Measurements from ENCODE around the gene INTS7. TPM values are rescaled to one million over a fixed set of nuclear protein-coding genes. Genes with fewer than 3 reads are reported as not detected.

INTS7 gene
- total RNA-seq, 1 experiment from 2014 or later, result 45.0 TPM

DNA sequence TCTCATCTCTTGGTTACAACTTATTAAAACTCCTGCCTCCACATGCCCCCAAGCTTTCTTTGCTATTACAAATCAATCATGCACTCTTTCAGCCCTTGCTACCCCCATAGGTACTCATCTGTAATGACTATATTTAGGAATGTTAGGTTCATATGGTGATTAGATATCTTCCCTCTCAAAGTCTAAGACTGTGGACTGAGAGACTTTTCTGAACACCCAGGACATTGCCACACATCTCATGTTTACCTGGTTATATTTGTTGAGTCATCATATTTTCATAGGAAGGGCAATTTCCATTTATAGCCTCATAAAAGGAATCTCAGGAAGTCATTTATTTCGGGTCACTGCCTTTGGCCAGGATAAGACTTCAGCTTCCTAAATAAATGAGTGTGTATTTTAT, 123.3 kb downstream of the INTS7 start:
- Histone ChIP-seq H3K4me1 (ENCODE audit: insufficient read depth, low read length, poor library complexity, severe bottlenecking) (no peaks in the 10 kb centered on the region), H3K27me3 (replicated peaks; ENCODE audit: insufficient read depth, low read depth, low read length, poor library complexity) (no peaks in the 10 kb centered on the region), H3K9me3 (ENCODE audit: low read depth, low read length, poor library complexity, severe bottlenecking) (no peaks in the 10 kb centered on the region), H3K4me3 (ENCODE audit: low read depth, low read length, poor library complexity, severe bottlenecking) (no peak overlapping the region), H3K36me3 (ENCODE audit: insufficient read depth, low read length, poor library complexity, severe bottlenecking) (no peaks in the 10 kb centered on the region), H3K27ac (ENCODE audit: low read depth, low read length, poor library complexity, severe bottlenecking) (no peak overlapping the region)
- DNase-seq (ENCODE audit: low spot score), result no peak
- BruUV-seq (replicated peaks), result no TSS peak
- ChIA-PET CTCF (no interaction called here), POLR2A (ENCODE audit: low non-redundant PET) (no interaction called here)
- intact Hi-C loops (cut with micrococcal nuclease; ENCODE audit: unreplicated experiment), result no loop called here
- no peak for TF ChIP-seq CTCF (conservative IDR thresholded peaks at IDR 0.05; ENCODE audit: low read depth, low read length)
- TF ChIP-seq EZH2 (IDR thresholded peaks at IDR 0.05; ENCODE audit: borderline replicate concordance, low read depth, low read length, poor library complexity, severe bottlenecking), result no peak

GRCh38 chr1:211910913-211911485, 124.4 kb downstream of the INTS7 start:
- intact Hi-C loops (cut with micrococcal nuclease; ENCODE audit: unreplicated experiment), result no loop called here
- no peak for TF ChIP-seq CTCF (conservative IDR thresholded peaks at IDR 0.05; ENCODE audit: low read depth, low read length)
- no peak for TF ChIP-seq EZH2 (IDR thresholded peaks at IDR 0.05; ENCODE audit: borderline replicate concordance, low read depth, low read length, poor library complexity, severe bottlenecking)
- Histone ChIP-seq H3K27ac (ENCODE audit: low read depth, low read length, poor library complexity, severe bottlenecking) (no peak overlapping the region), H3K4me1 (ENCODE audit: insufficient read depth, low read length, poor library complexity, severe bottlenecking) (no peaks in the 10 kb centered on the region), H3K4me3 (ENCODE audit: low read depth, low read length, poor library complexity, severe bottlenecking) (no peak overlapping the region), H3K36me3 (ENCODE audit: insufficient read depth, low read length, poor library complexity, severe bottlenecking) (no peaks in the 10 kb centered on the region), H3K9me3 (ENCODE audit: low read depth, low read length, poor library complexity, severe bottlenecking) (no peaks in the 10 kb centered on the region), H3K27me3 (replicated peaks; ENCODE audit: insufficient read depth, low read depth, low read length, poor library complexity) (no peaks in the 10 kb centered on the region)
- no peak for DNase-seq (ENCODE audit: low spot score)
- POLR2A ChIA-PET (ENCODE audit: low non-redundant PET), result interaction anchor here (0.9 kb wide), 1 partner anchor 9 kb away, joined by 3 read pairs; no protein-coding TSS in a partner anchor
- BruUV-seq (replicated peaks), result no TSS peak
- CTCF ChIA-PET, result no interaction called here

- CTCF ChIA-PET, result no interaction called here
Observed at GRCh38 chr1:211910113-211910884, 125.1 kb downstream of the INTS7 start.

More at GRCh38 chr1:211910113-211910884, 125.1 kb downstream of the INTS7 start:
- intact Hi-C loops (cut with micrococcal nuclease; ENCODE audit: unreplicated experiment), result no loop called here
- Histone ChIP-seq H3K27me3 (replicated peaks; ENCODE audit: insufficient read depth, low read depth, low read length, poor library complexity) (no peaks in the 10 kb centered on the region), H3K9me3 (ENCODE audit: low read depth, low read length, poor library complexity, severe bottlenecking) (no peaks in the 10 kb centered on the region), H3K27ac (ENCODE audit: low read depth, low read length, poor library complexity, severe bottlenecking) (no peak overlapping the region), H3K36me3 (ENCODE audit: insufficient read depth, low read length, poor library complexity, severe bottlenecking) (no peaks in the 10 kb centered on the region), H3K4me1 (ENCODE audit: insufficient read depth, low read length, poor library complexity, severe bottlenecking) (no peaks in the 10 kb centered on the region), H3K4me3 (ENCODE audit: low read depth, low read length, poor library complexity, severe bottlenecking) (no peak overlapping the region)
- DNase-seq (ENCODE audit: low spot score), result no peak
- POLR2A ChIA-PET (ENCODE audit: low non-redundant PET), result interaction anchor here (0.9 kb wide), 1 partner anchor 10 kb away, joined by 3 read pairs; no protein-coding TSS in a partner anchor
- BruUV-seq (replicated peaks), result no TSS peak
- no peak for TF ChIP-seq EZH2 (IDR thresholded peaks at IDR 0.05; ENCODE audit: borderline replicate concordance, low read depth, low read length, poor library complexity, severe bottlenecking)
- TF ChIP-seq CTCF (conservative IDR thresholded peaks at IDR 0.05; ENCODE audit: low read depth, low read length), result no peak

Measured in A673 (cell line).